Ishikawa (cell line): ENCODE measurements around the gene IKZF4.

Experiments used
- EGR1 ChIP-seq: IDR thresholded peaks from 2 replicates; pipeline ENCODE4 v1.6.1; 2012
- RAD21 ChIP-seq: IDR thresholded peaks from 2 replicates; pipeline ENCODE4 v1.6.1; 2012; ENCODE audit warnings: low read depth
- TAF1 ChIP-seq: IDR thresholded peaks from 2 replicates; pipeline ENCODE4 v1.6.1; 2012; ENCODE audit warnings: low read depth, mild to moderate bottlenecking
- TCF12 ChIP-seq: IDR thresholded peaks from 2 replicates; pipeline ENCODE4 v1.6.1; 2012; ENCODE audit warnings: low read depth
- TEAD4 ChIP-seq: IDR thresholded peaks from 2 replicates; pipeline ENCODE4 v1.6.1; 2012
- TF ChIP-seq, protein P1 (sequence below): IDR thresholded peaks from 2 replicates; pipeline ENCODE4 v1.6.1; 2012

GRCh38 chr12:56028511-56029165, 7.8 kb downstream of the IKZF4 start:
- TF ChIP-seq TAF1 (no peak), EGR1 (no peak), RAD21 (no peak), TEAD4 (no peak), TCF12 (no peak)
- TF ChIP-seq, protein P1, sequence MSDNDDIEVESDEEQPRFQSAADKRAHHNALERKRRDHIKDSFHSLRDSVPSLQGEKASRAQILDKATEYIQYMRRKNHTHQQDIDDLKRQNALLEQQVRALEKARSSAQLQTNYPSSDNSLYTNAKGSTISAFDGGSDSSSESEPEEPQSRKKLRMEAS: no peak
